GM12865 (cell line): Measurements from ENCODE around the gene FAM229B.

ENCODE experiments used
- DNase-seq: peaks from one replicate; pipeline ENCODE4 v3.0.0; 2010; ENCODE audit warnings: low read depth
- H3K4me3 ChIP-seq: 2 replicates; pipeline ENCODE4 v1.5.1; 2011; ENCODE audit warnings: mild to moderate bottlenecking, low read depth, low read length, control low read depth
- CTCF ChIP-seq: IDR thresholded peaks from 2 replicates; pipeline ENCODE4 v1.5.1; 2011; ENCODE audit warnings: low read length, control low read depth, low read depth, inconsistent platforms; ENCODE audit not compliant: insufficient read depth; ENCODE audit errors: missing control alignments

FAM229B gene

GRCh38 chr6:112087136-112087911 is at the start of gene FAM229B, which contains the start of gene TUBE1:
Gene FAM229B, plus strand, starts transcription at chr6:112087591. Its CDS starts 11,693 bp downstream, at chr6:112099284.
Gene TUBE1, minus strand, starts transcription at chr6:112087482. Its CDS starts 48 bp downstream, at chr6:112087434.
- H3K4me3 ChIP-seq: peak within 1 kb of the TSS; percentile 88
- peak; percentile 98 for DNase-seq
- no peak for TF ChIP-seq CTCF

GRCh38 chr6:112037783-112038216 is 49.6 kb upstream of the FAM229B start:
- no peak for TF ChIP-seq CTCF
- DNase-seq: no peak
- H3K4me3 ChIP-seq: no peak overlapping the region

GRCh38 chr6:112038268-112038667 is 49.1 kb upstream of the FAM229B start:
- no peak overlapping the region for H3K4me3 ChIP-seq
- no peak for DNase-seq
- TF ChIP-seq CTCF: no peak

GRCh38 chr6:112038756-112039430 is 48.5 kb upstream of the FAM229B start:
- no peak for DNase-seq
- TF ChIP-seq CTCF: no peak
- no peak overlapping the region for H3K4me3 ChIP-seq

GRCh38 chr6:112039431-112039770 is 48.0 kb upstream of the FAM229B start:
- DNase-seq: no peak
- TF ChIP-seq CTCF: no peak
- H3K4me3 ChIP-seq: no peak overlapping the region

GRCh38 chr6:112040956-112041355 is 46.4 kb upstream of the FAM229B start:
- no peak for DNase-seq
- no peak for TF ChIP-seq CTCF
- no peak overlapping the region for H3K4me3 ChIP-seq
